GM19099 (cell line): ENCODE results near the gene CNFN.

Source experiments
- POLR2A ChIP-seq: IDR thresholded peaks from 3 replicates; pipeline ENCODE4 v1.6.1; 2011; ENCODE audit warnings: low read depth; ENCODE audit not compliant: insufficient read length; ENCODE audit errors: extremely low read depth

Gene CNFN

DNA sequence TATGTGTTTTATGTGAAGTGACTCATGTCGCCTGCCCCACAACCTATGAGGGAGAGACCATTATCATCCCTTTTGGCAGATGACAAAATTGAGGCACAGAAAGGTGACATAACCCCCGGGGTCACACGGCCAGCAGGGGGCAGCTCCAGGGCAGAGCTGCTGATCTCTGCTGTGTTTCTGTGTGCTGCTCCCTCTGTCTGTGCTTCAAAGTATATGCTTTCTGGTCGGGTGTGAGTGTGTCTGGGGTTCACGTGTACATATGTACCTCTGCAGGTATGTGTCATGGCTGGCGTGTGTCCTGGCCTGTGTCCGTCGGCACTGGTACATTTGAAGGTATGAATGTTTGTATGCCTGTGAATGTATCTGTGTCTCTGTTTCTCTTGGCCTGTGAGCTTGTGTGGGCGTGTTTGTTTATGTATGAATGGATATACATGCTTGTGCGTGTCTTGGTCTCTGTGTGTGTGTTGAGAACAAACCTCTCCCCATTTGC, 30.0 kb upstream of the CNFN start:
- TF ChIP-seq POLR2A, result no peak

DNA sequence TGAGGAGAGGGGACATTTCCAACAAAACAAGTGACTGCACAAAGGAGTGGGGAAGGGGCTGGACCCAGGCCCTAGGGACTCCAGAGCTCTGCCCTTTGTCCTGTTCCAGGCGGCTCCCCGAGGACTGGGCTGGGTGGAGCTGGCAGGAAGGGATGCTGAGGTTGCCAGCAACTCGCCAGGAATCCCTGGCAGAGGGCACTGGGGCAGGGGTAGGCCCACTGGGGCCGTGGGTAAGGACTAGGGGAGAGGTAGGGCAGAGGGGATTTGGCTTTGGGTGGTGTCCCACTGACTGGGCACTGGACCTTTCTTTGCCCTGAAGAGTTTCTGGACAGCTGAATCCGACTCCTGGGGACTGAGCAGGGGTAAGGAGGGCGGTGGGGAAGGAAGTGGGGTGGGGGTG, 29.2 kb upstream of the CNFN start:
- no peak for TF ChIP-seq POLR2A

DNA sequence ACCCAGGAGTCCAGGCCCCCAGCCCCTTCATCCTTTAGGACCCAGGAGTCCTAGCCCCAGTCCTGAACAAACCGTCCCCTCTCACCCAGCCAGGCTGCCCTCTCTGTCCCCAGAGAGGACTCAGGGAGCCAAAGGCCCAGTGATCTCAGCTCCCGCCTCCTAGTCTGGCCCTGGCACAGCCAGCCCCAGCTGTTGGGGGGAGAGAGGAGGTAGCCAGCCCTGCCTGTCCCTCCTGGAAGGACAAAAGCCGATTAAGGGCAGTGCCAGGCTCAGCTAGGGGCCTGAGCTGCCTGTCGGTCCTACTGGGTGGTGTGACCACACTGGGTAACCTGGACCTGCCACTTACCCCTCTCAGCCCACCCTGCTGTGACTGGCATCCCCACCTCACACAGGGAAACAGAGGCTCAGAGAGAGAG, 22.6 kb upstream of the CNFN start:
- no peak for TF ChIP-seq POLR2A

DNA sequence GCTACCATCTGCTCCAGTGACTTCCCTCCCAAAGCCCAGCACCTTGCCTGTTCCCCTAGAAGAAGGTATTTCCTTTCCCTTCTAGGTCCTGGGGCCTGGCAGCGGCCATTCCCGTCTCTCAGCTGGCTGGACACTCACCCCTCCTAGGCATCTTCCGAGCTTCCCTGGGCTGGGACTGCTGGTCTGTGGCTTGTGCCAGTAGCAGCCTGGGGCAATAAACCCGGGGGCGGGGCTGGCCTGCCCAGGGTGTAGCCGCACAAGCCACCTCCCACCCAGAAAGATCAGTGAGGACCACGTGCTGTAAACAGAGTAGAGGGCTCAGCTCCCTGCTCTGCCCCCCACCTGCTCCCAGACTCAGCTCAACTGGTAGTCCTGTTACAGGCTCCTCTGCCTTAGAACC, 22.1 kb upstream of the CNFN start:
- TF ChIP-seq POLR2A, result no peak

DNA sequence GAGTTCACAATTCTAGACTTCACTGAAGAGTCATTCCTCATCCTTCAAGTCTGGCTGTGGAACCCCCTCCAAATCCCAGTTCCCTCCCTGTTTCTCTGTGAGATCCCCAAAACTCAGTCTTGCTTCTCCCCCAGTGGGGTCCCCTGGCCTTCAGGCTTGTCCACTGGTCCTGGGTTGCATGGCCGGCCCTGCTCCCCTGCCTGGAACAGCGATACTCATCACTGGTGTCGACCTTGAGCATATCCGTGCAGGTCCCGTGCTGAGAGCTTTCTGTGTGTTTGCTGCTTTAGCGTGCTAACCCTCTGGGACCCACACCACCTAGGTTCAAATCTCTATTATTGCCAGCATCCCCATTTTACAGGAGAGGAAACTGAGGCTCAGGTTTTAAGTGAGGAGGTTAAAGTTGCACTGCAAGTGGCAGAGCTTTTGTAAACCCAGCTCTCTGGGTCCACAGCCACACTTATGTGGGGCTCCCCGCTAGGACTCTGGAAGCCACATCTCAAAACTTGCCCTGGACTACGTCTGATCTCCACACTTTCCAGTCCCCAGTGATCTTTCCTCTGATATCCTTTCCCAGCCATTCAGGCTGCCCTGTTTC, 21.6 kb upstream of the CNFN start:
- no peak for TF ChIP-seq POLR2A

DNA sequence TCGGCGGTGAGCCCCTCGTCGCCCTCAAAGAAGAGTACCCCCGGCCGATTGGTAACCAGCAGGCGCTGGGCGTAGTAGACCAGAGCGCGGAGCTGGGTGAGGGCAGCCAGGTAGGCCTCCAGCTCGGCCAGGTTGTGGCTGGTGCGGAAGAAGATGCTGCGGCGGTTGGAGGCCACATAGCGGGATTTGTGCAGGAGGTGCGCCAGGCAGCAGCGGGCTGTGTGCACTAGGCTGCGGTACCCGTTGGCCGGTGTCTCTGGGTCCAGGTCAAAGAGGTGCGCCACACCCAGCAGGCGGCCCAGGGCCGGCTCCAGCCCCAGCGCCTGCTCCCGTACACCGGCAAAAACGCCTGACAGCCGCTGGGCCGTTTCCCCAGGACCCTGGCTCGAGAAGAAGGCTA, 20.3 kb upstream of the CNFN start:
- TF ChIP-seq POLR2A, result no peak

DNA sequence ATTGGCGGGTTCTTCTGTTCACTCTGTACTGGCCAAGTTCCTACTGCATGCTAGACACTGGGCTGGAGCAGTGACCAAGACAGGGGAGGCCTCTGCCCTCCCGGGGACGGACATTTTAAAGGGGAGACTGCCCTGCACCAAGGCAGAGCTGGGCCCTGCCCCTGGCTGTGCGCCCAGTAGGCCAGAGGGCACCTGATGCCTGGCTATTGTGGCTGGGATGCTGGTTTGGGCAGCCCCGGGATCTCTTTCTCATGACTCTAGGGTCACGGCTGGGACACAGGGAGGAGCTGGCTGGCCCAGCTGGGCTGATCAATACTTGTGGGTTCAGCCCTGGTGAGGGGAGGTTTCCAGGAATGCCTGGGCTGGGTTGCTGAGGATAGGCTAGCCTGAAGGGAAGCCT, 19.4 kb upstream of the CNFN start:
- TF ChIP-seq POLR2A, result no peak

DNA sequence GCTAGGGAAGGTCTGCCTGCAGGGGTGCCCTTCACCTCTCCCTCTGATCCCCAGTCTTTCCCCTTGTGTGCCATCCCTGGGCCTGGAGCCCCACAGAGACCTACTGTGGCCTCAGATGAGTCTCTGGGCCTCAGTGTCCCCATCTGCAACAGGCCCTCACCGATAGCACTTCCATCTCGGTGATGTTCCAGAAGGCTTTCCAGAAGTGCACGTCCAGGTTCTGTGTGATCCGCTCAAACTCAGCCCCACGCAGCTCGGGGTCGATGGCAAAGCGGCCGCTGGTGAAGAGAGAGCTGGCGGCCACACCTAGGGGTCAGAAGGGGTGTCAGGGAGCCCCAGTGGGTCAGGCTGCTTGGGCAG, 17.7 kb upstream of the CNFN start:
- TF ChIP-seq POLR2A, result no peak

DNA sequence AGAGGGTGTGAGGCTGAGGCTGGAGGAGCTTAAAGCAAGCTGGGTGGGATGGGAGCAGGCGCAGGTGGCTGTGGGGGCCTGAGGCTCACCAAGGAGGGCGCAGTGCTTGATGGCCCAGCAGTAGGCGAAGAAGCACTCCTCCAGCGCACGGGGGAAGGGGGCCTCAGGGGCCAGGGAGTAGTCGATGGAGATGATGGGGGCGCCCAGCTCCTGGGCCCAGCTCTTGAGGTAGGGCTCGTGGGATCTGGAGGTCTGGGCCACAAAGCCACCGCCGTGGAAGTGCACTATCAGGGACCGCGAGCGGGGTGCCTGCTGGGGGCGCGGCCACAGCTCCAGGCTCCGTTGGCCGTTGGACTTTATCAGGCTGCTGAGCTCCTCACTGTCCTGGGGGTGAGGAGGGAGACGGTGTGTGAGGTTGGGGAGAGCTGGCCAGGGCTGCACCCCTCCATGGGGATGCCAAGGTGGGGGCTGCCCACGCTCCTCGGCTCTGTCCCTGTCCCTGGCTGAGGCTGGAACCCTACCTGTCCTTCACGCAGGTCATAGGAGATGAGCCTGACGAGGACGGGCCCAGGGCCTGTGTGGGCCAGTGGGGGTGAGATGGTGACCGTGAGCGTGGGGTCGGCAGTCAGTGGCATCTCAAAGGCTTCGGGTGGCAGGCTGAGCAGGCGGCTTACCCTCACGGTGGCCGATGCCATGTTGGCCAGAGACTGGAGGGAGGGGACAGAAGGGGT, 17.2 kb upstream of the CNFN start:
- TF ChIP-seq POLR2A, result no peak

DNA sequence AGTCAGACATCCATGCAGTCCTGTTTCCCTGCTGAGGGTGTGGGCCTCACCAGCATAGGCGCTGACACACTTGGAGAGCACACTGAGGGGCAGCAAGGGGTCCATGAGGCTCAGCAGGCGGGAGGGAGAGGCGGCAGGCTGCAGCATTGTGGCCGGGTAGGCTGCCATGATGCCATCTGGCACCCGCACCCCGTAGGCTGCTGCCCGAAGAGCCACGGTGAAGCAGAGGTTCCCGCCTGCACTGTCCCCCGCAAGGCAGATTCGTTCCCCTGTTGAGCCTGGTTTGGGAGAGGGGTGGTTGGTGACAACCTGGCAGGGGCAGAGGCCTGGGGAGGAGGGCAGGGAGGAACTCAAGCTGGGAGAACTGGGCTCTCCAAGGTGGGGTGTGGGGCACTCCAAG, 16.0 kb upstream of the CNFN start:
- no peak for TF ChIP-seq POLR2A

DNA sequence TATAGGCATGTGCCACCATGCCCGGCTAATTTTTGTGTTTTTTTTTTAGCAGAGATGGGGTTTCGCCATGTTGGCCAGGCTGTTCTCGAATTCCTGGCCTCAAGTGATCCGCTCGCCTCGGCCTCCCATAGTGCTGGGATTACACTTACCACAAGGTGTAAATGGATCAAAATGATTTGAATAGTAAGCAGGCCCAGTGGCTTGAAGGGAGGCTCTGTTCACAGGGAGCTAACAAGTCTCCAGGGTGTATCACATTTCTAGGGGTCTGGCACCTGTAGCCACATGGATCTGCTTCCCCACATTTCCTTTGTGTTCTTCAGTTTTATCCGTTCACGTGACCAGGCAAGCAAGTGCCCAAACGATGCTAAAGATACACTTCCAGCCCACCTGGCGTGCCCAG, 13.5 kb upstream of the CNFN start:
- no peak for TF ChIP-seq POLR2A

DNA sequence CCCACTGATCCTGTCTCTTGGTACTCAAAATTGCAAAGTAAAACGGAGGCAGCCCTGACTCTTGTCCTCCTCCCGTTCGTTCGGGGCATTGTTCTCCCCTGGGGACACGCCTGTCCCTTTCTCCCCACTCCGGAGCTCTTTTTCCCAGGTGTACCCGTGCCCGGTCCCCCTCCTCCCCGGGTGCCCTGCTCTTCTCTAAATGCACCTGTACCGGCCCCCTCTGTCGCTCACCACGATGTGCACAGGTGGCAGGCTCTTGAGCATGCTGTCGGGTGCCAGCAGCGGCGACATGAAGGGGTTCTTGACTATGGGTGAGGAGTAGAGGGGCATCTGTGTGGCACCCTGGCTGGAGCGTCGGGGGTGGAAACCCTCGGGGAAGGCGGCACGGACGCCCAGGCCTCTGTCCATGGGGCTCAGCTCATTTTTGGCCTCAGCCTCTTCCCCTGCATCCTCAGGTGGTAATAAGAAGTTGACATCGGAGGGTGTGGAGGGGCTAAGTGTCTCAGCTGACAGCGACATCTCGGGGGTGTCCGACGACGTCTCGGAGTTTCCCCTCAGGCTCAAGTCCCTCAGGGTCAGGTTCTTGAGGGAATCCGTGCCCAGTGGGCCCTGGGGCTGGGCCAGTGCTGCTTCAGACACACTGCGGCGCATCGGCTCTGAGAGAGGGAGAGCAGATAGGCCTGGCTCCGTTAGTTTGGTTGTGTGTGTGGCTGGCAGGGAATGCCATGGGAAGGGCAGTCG, 12.4 kb upstream of the CNFN start:
- no peak for TF ChIP-seq POLR2A

DNA sequence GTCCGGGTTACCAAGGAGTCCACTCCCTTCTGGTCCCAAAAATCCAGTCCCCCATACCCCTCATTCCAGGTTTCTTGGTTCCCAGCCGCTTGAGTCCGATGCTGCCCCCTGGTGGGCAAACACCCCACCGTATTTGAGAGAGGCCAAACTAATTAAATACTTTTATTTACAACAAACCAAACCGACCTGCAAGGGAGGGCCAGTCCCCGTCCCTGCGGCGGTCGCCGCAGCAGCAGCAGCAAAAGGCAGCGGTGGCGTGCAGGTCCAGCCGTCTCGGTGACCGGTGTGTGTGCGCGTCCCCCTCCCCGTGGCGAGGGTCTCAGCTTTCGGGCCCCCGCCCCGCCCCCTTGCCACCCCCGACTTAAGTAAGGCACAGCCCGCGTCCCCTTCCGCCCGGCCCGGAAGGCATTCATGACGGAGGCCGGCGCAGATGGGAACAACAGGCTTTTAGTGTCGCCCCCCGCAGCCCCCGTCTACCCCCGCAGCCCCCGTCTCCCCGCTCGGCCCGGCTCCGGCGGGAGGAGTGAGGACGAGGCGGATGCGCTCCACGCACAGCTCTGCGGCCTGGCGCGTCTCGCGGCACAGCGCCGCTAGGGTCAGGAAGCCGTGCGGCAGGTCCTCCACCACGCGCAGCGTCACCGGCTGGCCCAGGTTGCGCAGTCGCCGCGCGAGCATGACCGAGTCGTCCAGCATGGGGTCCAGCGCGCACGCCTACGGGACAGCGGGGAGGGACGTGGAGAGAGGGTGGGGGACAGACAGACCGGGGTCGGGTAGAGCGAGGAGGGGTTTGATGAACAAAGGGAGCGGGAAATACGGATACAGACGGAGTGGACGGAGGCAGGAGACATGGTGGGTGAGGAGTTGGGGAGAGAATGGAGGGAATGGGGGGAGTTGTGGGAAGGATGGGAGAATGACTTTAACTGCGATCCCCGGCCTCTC, 11.5 kb upstream of the CNFN start:
- no peak for TF ChIP-seq POLR2A

DNA sequence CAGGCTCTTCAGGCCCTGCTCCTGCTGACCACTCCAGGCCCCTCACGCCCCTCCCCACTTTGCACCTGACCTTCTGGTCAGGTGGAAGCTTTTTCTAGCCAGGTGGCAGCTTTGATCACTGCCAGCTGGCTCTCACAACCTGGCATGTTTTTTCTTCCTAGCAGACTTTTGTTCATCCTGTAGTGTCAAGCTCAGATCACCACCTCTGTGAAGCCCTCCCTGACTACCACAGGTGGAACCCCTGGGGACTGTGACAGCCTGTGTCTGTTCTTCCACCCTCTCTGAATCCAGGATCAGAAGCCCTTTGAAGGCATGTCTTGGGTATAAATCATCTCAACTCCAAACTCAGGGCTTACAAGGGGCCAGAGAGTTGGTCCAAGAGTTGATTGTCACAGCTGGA, 10.3 kb upstream of the CNFN start:
- TF ChIP-seq POLR2A, result no peak
